Skeletal muscle tissue (tissue), 5 donors: ENCODE measurements around the gene FOCAD. TPM values are rescaled to one million over a fixed set of nuclear protein-coding genes. Genes with fewer than 3 reads are reported as not detected.
A peak's percentile ranks its signal among the peaks of the same experiment; 100 is the strongest.

ENCODE experiments used
- H3K27ac ChIP-seq: one replicate; pipeline ENCODE4 v1.7.0; 2013; ENCODE audit warnings: mild to moderate bottlenecking, low read depth, low read length, inconsistent platforms
- H3K27me3 ChIP-seq, 3 donors: one replicate each; pipeline ENCODE4 v1.7.0; 2013; ENCODE audit warnings: low read length in 3 of 3; ENCODE audit not compliant: control insufficient read depth in 3 of 3, insufficient read depth in 3 of 3
- H3K36me3 ChIP-seq, 3 donors: one replicate each; pipeline ENCODE4 v1.7.0; 2013; ENCODE audit warnings: low read length in 3 of 3; ENCODE audit not compliant: control insufficient read depth in 3 of 3, insufficient read depth in 3 of 3
- H3K4me1 ChIP-seq, 3 donors: one replicate each; pipeline ENCODE4 v1.7.0; 2013; ENCODE audit warnings: low read length in 3 of 3, mild to moderate bottlenecking in 3 of 3; ENCODE audit not compliant: control insufficient read depth in 3 of 3, insufficient read depth in 3 of 3
- H3K4me3 ChIP-seq, 3 donors: one replicate each; pipeline ENCODE4 v1.7.0; 2013; ENCODE audit warnings: low read length in 3 of 3
- H3K9ac ChIP-seq, 3 donors: one replicate each; pipeline ENCODE4 v1.7.0; 2013; ENCODE audit warnings: low read length in 3 of 3, mild to moderate bottlenecking in 3 of 3, moderate library complexity in 2 of 3, low read depth in 1 of 3
- H3K9me3 ChIP-seq, 3 donors: one replicate each; pipeline ENCODE4 v1.7.0; 2013; ENCODE audit warnings: low read length in 3 of 3; ENCODE audit not compliant: control insufficient read depth in 3 of 3
- small RNA-seq: library from RNA; depleted of rRNA; stranded (forward); fragments of <200 nt; gene quantifications from one replicate; pipeline ENCODE3, GENCODE V24; 2014
- total RNA-seq: library from RNA; depleted of rRNA; stranded (reverse); fragments of >200 nt; gene quantifications from one replicate; pipeline ENCODE4 v1.2.3, GENCODE V29; 2014
- donor health status: Osteomylitis.

The FOCAD gene
- total RNA-seq, 1 donor from 2014 or later: 108 TPM

DNA sequence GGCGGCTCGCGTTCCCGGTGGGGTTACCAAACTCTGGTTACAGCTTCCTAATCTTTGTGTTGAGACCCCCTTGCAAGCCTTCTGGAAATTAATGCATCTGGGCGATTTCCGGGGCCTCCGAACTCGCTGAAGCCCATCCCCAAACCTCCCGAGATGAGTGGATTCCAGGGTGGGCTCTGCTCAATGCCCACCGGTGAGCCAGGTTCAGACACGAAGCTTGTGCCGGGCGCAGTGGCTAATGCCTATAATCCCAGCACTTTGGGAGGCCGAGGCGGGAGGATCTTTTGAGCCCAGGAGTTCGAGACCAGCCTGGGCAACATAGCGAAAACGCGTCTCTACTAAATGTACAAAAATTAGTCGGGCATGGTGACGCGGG, 347.7 kb downstream of the FOCAD start:
- Histone ChIP-seq H3K27me3 (peaks cover 0 to 3% (median 0%) of the 10 kb centered on the region in 3 donors), H3K4me1 (peaks cover 0 to 4% (median 0%) of the 10 kb centered on the region in 3 donors), H3K4me3 (peak overlapping the region; percentile 54 to 64 (median 60)), H3K9ac (peak overlapping the region; percentile 30 to 65 (median 63)), H3K27ac (no peak overlapping the region), H3K36me3 (no peaks in the 10 kb centered on the region), H3K9me3 (peaks cover 0 to 4% (median 0%) of the 10 kb centered on the region in 3 donors)

DNA sequence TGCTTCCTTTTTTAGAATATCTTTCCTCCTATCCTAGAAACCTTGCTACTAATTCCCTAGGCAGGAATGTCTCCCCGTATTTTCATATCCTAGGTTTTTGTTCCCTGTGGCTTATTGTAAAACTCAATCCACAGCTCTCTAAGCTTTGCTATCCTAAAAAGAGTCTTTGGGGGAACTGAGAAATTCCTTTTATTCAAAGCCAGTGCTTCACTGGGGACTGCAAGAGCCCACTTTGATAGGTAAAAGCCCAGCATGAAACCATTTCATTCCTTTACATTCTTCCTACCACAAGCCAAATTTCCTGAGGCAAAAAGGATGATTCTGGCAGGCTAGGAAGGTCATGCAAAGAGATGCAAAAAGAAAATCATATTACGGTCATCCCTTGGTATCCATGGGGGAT, 353.2 kb downstream of the FOCAD start:
- no peaks in the 10 kb centered on the region for H3K36me3 ChIP-seq
- no peak overlapping the region for H3K27ac ChIP-seq
- H3K9me3 ChIP-seq: peaks cover 0 to 4% (median 0%) of the 10 kb centered on the region in 3 donors
- no peaks in the 10 kb centered on the region for H3K4me1 ChIP-seq
- H3K4me3 ChIP-seq: no peak overlapping the region
- peaks cover 0 to 3% (median 0%) of the 10 kb centered on the region in 3 donors for H3K27me3 ChIP-seq
- H3K9ac ChIP-seq: no peak overlapping the region

DNA sequence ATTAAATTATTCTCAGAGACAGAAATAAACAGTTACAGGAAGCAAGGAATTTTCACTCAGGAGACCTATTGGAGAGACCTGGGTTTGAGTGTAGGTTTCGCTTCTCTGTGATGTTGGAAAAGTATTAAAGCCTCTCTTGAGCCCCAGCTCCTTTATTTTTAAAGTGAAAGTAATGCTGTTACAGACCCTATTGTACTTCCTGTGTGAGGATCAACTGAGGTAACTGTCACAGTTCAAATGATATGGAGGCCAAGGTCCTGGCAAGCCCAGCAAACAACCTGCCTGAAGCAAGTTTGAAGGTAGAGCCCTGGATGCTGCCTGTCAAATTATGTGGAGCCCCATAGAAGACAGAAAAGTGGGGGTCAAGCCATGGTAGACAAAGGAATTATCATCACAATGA, 355.2 kb downstream of the FOCAD start:
- H3K27me3 ChIP-seq: peaks cover 0 to 3% (median 0%) of the 10 kb centered on the region in 3 donors
- H3K9me3 ChIP-seq: peaks cover 0 to 4% (median 0%) of the 10 kb centered on the region in 3 donors
- no peak overlapping the region for H3K27ac ChIP-seq
- no peak overlapping the region for H3K9ac ChIP-seq
- H3K4me1 ChIP-seq: no peaks in the 10 kb centered on the region
- no peaks in the 10 kb centered on the region for H3K36me3 ChIP-seq
- H3K4me3 ChIP-seq: no peak overlapping the region

DNA sequence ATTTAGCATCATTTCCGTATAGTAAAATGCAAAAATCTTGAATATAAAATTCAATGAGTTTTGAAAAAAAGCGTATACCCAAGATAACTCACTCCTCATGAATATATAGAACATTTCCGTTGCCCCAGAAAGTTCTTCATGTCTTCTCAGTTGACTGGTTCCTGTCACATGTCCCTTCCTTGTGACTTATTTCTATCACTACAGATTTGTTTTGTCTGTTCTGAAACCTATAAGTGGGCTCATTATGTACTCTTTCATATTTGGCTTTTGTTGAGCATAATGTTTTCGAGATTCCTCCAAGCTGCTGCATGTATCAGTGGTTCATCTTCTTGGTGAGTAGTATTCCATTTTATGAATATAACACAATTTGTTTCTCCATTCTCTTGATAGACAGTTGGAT, 358.4 kb downstream of the FOCAD start:
- H3K9ac ChIP-seq: no peak overlapping the region
- H3K4me3 ChIP-seq: no peak overlapping the region
- no peaks in the 10 kb centered on the region for H3K36me3 ChIP-seq
- no peak overlapping the region for H3K27ac ChIP-seq
- H3K4me1 ChIP-seq: peaks cover 0 to under 1% (median 0%) of the 10 kb centered on the region in 3 donors
- H3K27me3 ChIP-seq: no peaks in the 10 kb centered on the region
- H3K9me3 ChIP-seq: no peaks in the 10 kb centered on the region

DNA sequence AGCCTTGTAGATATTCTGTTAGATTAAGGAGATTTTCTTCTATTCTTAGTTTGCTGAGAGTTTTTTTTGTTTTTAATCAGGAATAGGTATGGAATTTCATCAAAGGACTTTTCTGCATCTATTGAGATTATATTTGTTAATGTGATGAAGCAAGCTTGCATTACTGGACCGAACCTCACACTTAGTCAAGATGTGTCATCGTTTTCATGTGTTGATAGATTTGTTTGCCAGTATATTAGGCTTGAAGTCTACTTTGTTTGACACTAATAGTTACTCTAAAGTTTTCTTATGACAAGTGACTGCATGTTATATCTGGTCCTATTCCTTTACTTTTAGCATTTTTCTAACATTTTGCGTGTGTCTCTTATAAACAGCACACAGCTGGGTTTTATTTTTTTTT, 359.8 kb downstream of the FOCAD start:
- no peaks in the 10 kb centered on the region for H3K9me3 ChIP-seq
- H3K27ac ChIP-seq: no peak overlapping the region
- H3K27me3 ChIP-seq: no peaks in the 10 kb centered on the region
- no peaks in the 10 kb centered on the region for H3K36me3 ChIP-seq
- H3K4me1 ChIP-seq: peaks cover 0 to 3% (median 0%) of the 10 kb centered on the region in 3 donors
- H3K4me3 ChIP-seq: no peak overlapping the region
- no peak overlapping the region for H3K9ac ChIP-seq

Small RNA genes lying within 50 kb of the gene (small RNA-seq; reads per million reads assigned to genes)
- gene MIR491 (0.35 reads per million, percentile 42 among the genes with 10 or more reads in this experiment), gene SNORA30B (not detected)

Other genes starting within 250 kb of the FOCAD start
- 65.8 TPM for gene MLLT3, start 61.8 kb upstream of the FOCAD start, total RNA-seq